Prostate gland (tissue), 2 donors: ENCODE data around the gene ATPAF2.

Experiments used
- CTCF ChIP-seq, 4 experiments: fragments of 200-600 bp in 2 of 4; fragments of 450-650 bp in 2 of 4; sonication (generic) in 2 of 4; IDR thresholded peaks; 1 replicate in 3 of 4; 2 replicates in 1 of 4; pipeline ENCODE4 v1.5.1; 2016 to 2019; ENCODE audit warnings: antibody characterized with exemption in 4 of 4, mild to moderate bottlenecking in 2 of 4, moderate library complexity in 2 of 4
- POLR2A ChIP-seq: fragments of 450-650 bp; IDR thresholded peaks from one replicate; pipeline ENCODE4 v1.6.1; 2016; ENCODE audit warnings: antibody characterized with exemption, mild to moderate bottlenecking
- POLR2AphosphoS5 ChIP-seq: sonication (generic); formaldehyde crosslinking; IDR thresholded peaks from one replicate; pipeline ENCODE4 v1.6.1; 2017; ENCODE audit warnings: antibody characterized with exemption

GRCh38 chr17:18038861-18039534 is at the start of gene ATPAF2, which contains the start of gene GID4:
- TF ChIP-seq CTCF (IDR thresholded peaks at IDR 0.05) (peak in 2 of 4 experiments; percentile 22 to 24), POLR2AphosphoS5 (peak; percentile 98), POLR2A (peak; percentile 45)
